ENCODE data around the gene CD58. TPM values are rescaled to one million over a fixed set of nuclear protein-coding genes. Genes with fewer than 3 reads are reported as not detected.

CD58 gene
- total and polyA plus RNA-seq, 4 donors = 5.1 to 30.2 (median 10.8) TPM

GRCh38 chr1:116554924-116555323, 15.9 kb downstream of the CD58 start:
- TF ChIP-seq EGR1 (IDR thresholded peaks at IDR 0.05; ENCODE audit: low read depth in 2 of 2) (no peak), SP1 (IDR thresholded peaks at IDR 0.05) (no peak), ATF3 (IDR thresholded peaks at IDR 0.05) (no peak), GABPA (IDR thresholded peaks at IDR 0.05 in 1 of 2, conservative IDR thresholded peaks at IDR 0.05 in 1 of 2) (no peak)
- Histone ChIP-seq H3K4me1 (ENCODE audit: control insufficient read depth in 4 of 4, insufficient read depth in 4 of 4, low read length in 3 of 4) (no peaks in the 10 kb centered on the region), H3K9ac (ENCODE audit: low read depth in 1 of 2, low read length in 2 of 2) (no peak overlapping the region), H3K36me3 (ENCODE audit: control insufficient read depth in 4 of 4, insufficient read depth in 3 of 4, low read depth in 1 of 4, low read length in 3 of 4) (no peaks in the 10 kb centered on the region), H3K27me3 (ENCODE audit: control insufficient read depth in 4 of 4, insufficient read depth in 4 of 4, low read length in 3 of 4) (no peaks in the 10 kb centered on the region), H3K4me3 (ENCODE audit: low read depth in 1 of 3, low read length in 3 of 3) (no peak overlapping the region), H3K9me3 (ENCODE audit: control insufficient read depth in 4 of 4, low read length in 3 of 4) (no peaks in the 10 kb centered on the region), H3K27ac (ENCODE audit: low read depth in 1 of 2, low read length in 2 of 2) (no peak overlapping the region)
- 89% methylated on average over 2 of the region's 2 CpGs for WGBS
- DNase-seq (ENCODE audit: low spot score) = no peak

GRCh38 chr1:116553386-116554115, 17.3 kb downstream of the CD58 start:
- Histone ChIP-seq H3K9me3 (ENCODE audit: control insufficient read depth in 4 of 4, low read length in 3 of 4) (no peaks in the 10 kb centered on the region), H3K27me3 (ENCODE audit: control insufficient read depth in 4 of 4, insufficient read depth in 4 of 4, low read length in 3 of 4) (no peaks in the 10 kb centered on the region), H3K27ac (ENCODE audit: low read depth in 1 of 2, low read length in 2 of 2) (no peak overlapping the region), H3K4me3 (ENCODE audit: low read depth in 1 of 3, low read length in 3 of 3) (no peak overlapping the region), H3K9ac (ENCODE audit: low read depth in 1 of 2, low read length in 2 of 2) (no peak overlapping the region), H3K4me1 (ENCODE audit: control insufficient read depth in 4 of 4, insufficient read depth in 4 of 4, low read length in 3 of 4) (no peaks in the 10 kb centered on the region), H3K36me3 (ENCODE audit: control insufficient read depth in 4 of 4, insufficient read depth in 3 of 4, low read depth in 1 of 4, low read length in 3 of 4) (no peaks in the 10 kb centered on the region)
- TF ChIP-seq GABPA (IDR thresholded peaks at IDR 0.05 in 1 of 2, conservative IDR thresholded peaks at IDR 0.05 in 1 of 2) (no peak), HNF4A (conservative IDR thresholded peaks at IDR 0.05) (no peak), MAX (IDR thresholded peaks at IDR 0.05) (no peak), ZBTB33 (IDR thresholded peaks at IDR 0.05) (no peak), FOXA1 (IDR thresholded peaks at IDR 0.05) (no peak), RAD21 (IDR thresholded peaks at IDR 0.05) (no peak), ATF3 (IDR thresholded peaks at IDR 0.05) (no peak), FOXA2 (IDR thresholded peaks at IDR 0.05) (no peak), EGR1 (IDR thresholded peaks at IDR 0.05; ENCODE audit: low read depth in 2 of 2) (no peak), TAF1 (conservative IDR thresholded peaks at IDR 0.05) (no peak), RXRA (IDR thresholded peaks at IDR 0.05) (no peak), HNF4G (IDR thresholded peaks at IDR 0.05) (no peak)
- 92% methylated on average over 1 of the region's 1 CpG for WGBS
- DNase-seq (ENCODE audit: low spot score) = no peak

GRCh38 chr1:116546354-116546977, 24.4 kb downstream of the CD58 start:
- no peaks in the 10 kb centered on the region for H3K4me1 ChIP-seq (ENCODE audit: control insufficient read depth in 4 of 4, insufficient read depth in 4 of 4, low read length in 3 of 4)
- no peak overlapping the region for H3K4me3 ChIP-seq (ENCODE audit: low read depth in 1 of 3, low read length in 3 of 3)
- H3K27me3 ChIP-seq (ENCODE audit: control insufficient read depth in 4 of 4, insufficient read depth in 4 of 4, low read length in 3 of 4) = no peaks in the 10 kb centered on the region
- TF ChIP-seq MAX (IDR thresholded peaks at IDR 0.05) (no peak), CTCF (IDR thresholded peaks at IDR 0.05; ENCODE audit: low read depth, low read length, missing input control) (no peak), REST (IDR thresholded peaks at IDR 0.05) (no peak), HNF4A (conservative IDR thresholded peaks at IDR 0.05) (no peak), FOXA2 (IDR thresholded peaks at IDR 0.05) (no peak), FOXA1 (IDR thresholded peaks at IDR 0.05) (no peak), SP1 (IDR thresholded peaks at IDR 0.05) (no peak), YY1 (IDR thresholded peaks at IDR 0.05) (no peak)
- DNase-seq (ENCODE audit: low spot score) = no peak
- H3K9ac ChIP-seq (ENCODE audit: low read depth in 1 of 2, low read length in 2 of 2) = no peak overlapping the region
- peaks cover 0 to 4% (median 2%) of the 10 kb centered on the region in 4 donors for H3K36me3 ChIP-seq (ENCODE audit: control insufficient read depth in 4 of 4, insufficient read depth in 3 of 4, low read depth in 1 of 4, low read length in 3 of 4)
- no peak overlapping the region for H3K27ac ChIP-seq (ENCODE audit: low read depth in 1 of 2, low read length in 2 of 2)
- H3K9me3 ChIP-seq (ENCODE audit: control insufficient read depth in 4 of 4, low read length in 3 of 4) = no peaks in the 10 kb centered on the region
- WGBS = 92% methylated on average over 4 of the region's 4 CpGs
